CD4-positive, alpha-beta T cell treated with Interleukin-17A for 4 hours (primary cell): ENCODE measurements around the gene FBXL3.

ENCODE experiments used
- DNase-seq: peaks from one replicate; pipeline ENCODE4 v3.0.0-alpha.2; 2020; ENCODE audit warnings: mixed read lengths

FBXL3 gene, protein sequence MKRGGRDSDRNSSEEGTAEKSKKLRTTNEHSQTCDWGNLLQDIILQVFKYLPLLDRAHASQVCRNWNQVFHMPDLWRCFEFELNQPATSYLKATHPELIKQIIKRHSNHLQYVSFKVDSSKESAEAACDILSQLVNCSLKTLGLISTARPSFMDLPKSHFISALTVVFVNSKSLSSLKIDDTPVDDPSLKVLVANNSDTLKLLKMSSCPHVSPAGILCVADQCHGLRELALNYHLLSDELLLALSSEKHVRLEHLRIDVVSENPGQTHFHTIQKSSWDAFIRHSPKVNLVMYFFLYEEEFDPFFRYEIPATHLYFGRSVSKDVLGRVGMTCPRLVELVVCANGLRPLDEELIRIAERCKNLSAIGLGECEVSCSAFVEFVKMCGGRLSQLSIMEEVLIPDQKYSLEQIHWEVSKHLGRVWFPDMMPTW

DNA sequence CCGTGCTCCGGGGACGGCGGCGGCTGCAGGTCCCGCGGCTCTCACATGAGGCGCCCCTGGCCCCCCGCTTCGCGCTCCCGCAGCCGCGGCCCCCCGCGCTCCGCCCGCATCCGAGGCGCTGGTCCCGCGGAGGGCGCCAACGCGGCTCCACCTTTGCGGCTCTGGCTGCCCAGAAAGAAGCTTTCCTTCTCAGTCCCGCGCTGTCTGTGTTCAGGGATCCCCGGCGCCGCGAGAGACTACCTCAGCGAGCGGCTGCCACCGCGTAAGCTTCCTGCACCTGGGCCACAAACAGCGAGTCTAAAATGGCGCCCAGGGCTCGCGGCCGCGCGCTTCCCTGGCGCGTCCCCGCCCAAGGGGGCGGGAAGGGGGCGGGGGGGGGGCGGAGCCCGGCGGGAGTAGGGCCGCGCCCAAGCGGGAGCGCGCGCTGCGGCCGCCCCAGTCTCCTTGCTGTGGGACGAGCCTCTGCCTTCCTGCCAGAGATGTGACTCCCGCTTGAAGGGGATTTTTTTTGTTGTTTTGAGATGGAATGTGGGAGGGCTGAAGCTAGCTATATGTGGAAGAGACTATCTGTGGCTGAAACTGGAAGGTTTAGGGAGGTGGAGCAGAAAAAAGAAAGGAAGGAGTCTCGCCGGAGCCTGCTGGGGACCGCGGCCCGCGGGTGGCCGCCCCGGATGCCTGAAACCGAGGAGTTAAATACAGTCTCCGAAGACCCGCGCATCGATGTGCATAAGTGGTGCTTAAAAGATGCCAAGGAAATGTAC lies at the start of gene FBXL3:
Gene FBXL3, minus strand, starts transcription at position 299 of the 761 bp plus-strand sequence. CDS start 5,299 bp downstream, outside the sequence.
- DNase-seq: peak; percentile 92

DNA sequence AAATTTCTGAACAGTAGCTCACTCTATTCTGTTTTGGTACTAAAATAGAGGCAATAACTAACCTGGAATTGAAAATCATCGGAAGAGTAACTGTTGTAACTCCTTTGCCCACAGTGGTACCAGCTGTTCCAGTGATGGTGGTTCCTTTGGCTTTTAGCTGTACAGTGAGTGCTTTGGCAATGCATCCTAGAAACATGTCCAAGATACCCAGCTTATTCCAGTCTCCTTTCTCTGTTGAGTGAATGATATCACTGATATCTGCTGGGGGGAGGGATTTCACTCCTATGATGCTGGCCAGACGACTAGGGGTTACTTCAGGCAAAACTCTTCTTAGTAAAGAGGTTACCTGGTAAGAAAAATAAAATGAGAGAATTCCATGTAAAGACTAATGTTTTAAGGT lies 40.6 kb upstream of the FBXL3 start:
- DNase-seq: no peak

DNA sequence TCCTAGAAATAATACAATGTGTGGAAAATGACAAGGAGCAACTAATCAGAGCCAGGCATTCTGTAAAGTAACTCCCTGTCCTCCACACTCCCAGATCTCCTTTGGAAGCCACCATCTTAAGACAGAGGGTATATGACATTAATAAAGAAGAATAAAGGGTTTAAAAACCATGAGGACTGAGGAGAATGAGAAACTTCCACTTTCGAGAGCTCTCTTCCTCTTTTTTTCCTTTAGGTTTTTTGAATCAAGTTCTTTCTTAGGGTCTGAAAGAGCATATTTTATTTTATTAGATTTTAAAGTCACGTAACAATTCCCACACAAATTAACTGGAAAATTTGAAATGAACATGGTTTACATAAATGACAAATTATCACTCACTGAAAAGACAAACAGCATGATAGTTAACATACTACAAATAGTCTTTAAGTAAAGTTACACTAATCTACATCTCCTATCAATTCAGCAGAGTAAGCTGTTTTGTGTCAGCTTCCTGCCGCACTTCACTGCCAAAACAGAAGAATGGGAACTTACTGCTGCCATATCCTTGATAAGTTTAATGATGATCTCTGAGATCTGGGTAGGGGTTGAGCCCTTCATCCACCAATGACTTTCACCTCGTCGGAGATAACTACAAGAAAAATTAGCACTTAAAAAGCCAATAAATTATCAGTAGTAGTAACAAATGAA lies 38.6 kb upstream of the FBXL3 start:
- no peak for DNase-seq

DNA sequence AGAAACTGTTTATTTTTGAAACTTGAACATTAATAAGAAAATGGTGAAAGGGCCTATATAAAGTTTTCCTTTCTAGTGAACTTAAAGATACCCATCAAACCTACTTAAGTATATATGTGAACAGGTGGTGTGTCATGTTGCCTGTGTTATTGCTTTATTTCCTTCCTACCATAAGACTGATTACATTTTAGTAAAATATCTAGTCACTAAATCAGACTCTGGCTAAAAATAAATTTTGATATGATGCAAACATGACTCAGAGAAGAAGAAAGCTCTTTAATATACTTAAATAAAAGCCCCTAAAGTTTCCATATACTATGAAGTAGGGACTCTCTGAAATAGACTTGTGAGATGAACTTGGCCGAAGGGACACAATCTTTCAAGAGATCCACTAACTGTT lies 35.1 kb upstream of the FBXL3 start:
- DNase-seq: no peak

DNA sequence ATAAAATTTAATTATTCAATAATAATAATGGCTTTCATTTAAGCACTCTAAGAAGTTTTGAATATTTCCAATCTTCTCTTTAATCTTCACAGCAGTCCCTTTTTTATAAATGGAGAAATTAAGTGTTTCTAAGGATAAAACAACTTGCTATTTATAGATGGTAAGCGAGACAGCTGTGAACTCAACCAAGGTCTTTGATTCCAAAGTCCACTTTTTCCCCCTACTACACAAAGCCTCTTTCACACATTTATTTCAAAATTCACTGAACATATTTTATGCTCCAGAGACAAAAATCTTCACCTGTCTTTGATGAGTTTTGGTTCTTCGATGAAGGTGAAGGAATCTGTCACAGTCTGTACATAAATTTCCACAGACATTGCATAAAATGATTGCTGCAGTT lies 34.4 kb upstream of the FBXL3 start:
- DNase-seq: no peak

DNA sequence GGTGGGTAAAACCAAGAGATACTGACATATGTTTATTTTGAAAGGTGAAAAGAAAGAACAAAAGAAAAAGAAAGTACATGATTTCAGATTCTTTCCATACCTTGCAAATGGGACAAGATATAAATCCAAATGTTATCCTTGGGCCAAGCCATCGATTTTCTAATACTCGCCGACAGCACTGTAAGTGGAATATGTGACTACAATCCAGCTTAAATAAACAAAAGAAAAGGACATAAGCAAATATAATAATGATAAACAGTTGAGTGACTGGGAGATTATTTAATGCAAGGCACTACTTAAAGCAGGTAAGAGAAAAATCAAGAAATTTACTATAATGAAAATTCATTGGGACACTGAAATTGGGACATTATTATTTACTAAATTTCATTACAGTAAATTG lies 29.9 kb upstream of the FBXL3 start:
- DNase-seq: no peak

DNA sequence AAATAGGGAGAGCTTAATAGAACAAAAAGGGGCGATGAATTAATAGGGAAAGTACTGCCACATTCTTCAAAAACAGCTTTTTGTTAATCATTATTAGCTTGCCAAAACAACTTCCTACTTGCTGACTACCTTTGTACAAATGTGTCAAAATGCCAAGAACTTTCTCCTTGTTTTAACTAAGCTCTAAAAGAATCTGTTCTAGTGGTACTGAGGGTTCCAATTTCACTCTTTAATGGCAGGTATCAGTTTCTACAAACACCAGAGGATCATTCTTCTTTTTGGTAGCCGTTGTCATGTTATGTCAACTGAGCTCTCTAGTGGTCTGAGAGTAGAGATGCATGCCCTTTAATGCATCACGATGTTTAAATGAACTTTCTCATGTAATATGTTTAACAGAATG lies 29.4 kb upstream of the FBXL3 start:
- DNase-seq: no peak

DNA sequence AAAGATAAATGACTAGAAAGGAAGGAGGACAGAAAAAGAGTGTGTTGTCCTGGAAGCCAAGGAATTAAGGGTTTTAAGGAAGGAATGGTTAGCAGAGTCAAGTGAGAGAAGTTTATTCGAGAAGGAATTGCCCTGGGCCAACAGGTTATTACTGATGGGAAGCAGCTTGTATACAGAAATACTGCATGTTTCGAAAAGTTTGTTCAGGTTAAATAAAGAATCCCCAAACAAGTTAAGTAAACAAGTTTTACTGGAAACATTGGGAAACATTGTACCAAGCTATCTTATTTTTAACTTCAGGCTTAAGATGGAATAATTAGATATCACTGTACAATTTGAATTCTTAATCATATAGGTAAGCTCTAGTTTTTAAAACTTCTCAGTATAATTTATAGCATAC lies 28.2 kb upstream of the FBXL3 start:
- DNase-seq: no peak

DNA sequence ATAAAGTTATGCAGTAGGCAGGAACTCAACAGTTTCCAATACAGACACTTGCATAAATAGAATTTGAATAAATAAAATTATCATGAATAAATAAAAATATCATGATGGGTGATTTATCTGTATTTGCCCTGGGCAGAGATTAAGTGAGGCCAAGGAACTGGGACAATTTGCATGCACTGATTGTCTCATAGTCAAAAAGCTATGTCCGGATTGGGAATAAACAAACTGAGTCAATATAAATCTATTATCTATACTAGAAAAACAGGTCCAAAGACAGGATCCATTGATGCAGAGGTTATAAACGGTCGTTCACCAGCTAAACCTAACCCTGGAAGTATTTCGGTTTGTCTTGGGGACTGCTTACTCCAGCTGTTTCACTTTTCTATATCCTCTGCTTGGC lies 26.2 kb upstream of the FBXL3 start:
- no peak for DNase-seq

DNA sequence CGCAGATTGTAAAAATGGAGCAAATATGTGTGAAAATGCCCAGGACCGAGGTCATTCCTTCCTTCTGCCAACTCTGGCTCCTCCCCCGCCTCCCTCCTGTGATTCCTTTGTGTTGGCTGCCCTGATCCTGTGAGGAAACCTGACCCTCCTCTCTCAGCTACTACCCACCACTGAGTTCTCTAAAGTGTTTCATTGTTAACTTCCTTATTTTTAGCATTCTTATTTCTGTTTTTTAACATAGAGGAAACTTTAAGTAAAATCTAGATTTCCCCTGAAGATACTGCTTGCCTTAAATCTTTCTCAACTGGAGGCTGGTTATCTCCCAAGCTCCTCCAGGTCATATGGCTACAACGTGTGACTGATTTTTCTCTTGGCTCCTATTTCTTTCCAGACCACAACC lies 21.7 kb upstream of the FBXL3 start:
- DNase-seq: no peak

DNA sequence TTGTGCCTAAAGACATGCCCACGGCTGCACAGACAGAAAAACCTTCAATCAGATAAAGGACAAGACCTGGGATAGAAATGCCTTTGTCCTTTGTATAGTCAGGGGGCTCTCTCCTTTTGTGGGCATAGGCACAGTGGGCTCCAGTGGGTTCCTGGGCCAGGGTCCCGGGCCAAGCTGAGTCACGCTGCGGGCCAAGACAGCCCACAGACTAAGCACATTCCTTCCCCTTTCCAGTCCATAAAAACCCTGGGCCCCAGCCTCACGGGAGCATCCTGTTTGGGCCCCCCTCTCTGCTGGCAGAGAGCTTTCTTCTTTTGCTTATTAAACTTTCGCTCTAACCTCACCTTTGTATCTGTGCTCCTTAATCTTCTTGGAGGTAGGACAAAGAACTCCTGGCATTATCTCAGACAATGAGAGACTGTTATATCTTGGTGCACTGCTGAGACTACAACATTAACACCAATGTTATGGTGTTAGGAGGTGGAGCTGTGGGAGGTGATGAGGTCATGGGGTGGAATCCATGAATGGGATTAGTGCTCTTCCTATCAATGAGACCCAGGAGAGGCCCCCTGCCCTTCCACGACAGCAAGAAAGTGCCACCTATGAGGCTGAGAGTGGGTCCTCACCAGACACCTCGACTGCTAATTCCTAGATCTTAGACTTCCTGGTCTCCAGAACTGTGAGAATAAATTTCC lies 20.8 kb upstream of the FBXL3 start:
- no peak for DNase-seq

DNA sequence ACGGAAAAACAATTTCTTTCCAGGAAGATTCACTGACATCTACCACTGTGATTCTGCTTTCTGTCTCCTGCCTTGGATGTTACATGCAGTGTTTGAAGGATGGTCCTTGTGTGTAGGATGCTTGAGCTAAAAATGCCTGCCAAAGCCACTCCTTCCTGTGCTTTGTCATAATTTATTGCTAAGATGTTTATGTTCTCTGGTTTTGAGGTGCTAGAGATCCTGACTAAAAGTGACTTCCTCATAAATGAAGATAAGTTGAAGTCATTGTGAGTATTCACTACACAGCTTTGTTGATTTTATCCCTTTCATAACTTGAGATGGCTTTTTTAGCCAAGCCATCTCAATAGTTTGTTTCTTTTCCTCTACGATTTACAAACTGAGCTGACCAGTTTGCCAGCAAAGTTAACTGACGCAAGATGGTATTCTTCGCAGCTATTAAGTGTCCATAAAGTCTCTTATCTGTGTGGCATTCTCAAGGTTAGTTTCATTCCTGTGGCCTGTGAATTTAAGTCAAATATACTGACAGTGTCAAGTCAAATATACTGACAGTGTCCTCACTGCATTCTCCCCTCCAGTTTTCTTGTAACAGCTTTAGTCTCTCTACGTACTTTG lies 15.7 kb upstream of the FBXL3 start:
- no peak for DNase-seq

DNA sequence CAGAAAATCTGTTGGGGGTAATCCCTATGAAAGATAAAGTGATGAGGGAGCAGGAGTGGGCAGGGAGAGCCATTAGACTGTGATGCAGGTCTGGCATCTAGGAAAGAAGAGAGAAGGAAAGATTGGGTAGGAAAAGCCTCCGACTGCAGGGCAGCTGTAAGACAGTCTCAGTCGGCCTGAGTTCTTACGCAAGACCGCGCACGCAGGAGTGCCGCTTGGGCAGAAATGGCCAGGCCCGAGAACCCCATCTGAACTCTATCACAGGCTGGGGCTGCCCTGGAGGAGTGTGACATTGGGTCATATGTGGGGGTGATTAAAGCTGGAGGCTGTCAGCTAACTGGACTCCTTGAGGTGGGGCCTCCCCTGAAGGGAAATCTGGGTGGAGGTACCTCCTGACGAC lies 13.9 kb upstream of the FBXL3 start:
- DNase-seq: no peak

DNA sequence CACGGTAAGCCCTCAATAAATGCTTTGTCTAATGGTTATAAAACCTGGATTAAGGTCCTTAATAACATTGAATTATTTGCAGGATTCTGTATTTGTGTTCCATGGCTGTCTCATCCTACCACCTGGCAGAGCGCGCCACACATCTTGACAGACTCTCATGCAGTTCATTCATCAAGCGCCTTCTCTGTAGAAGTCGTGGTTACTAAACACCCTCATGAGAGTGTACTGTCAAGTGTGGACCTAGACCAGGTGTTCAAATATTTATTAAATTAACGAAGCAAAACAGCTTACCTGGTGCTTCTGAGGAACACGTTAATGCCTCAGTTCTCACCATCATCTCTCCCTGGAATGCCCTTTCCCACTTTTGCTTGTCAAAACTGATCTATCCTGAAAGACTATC lies 13.1 kb upstream of the FBXL3 start:
- no peak for DNase-seq

DNA sequence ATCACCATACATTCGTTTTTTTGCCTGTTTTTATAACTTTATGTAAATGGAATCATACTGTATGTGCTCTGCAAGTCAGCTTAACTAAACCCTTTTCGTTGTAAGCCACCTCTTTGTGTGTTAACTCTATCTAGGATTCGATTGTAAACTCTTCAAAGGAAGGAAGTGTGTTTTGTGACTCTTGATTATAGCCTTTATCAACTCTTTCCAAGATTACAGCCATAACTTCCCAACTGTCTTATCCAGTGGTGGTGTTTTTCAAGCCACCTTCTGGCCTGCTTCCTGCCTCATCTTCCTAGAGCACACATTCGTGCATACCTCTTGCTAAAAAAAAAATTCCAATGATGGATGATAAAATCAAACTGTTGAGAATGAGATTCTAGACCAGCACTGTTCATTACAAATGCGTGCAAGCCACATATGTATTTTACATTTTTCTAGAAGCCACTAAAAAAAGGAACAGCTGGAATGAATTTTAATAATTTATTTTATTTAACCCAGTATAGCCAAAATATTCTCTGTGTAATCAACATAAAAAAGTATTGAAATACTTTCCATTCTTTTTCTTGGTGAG lies 12.0 kb upstream of the FBXL3 start:
- no peak for DNase-seq

DNA sequence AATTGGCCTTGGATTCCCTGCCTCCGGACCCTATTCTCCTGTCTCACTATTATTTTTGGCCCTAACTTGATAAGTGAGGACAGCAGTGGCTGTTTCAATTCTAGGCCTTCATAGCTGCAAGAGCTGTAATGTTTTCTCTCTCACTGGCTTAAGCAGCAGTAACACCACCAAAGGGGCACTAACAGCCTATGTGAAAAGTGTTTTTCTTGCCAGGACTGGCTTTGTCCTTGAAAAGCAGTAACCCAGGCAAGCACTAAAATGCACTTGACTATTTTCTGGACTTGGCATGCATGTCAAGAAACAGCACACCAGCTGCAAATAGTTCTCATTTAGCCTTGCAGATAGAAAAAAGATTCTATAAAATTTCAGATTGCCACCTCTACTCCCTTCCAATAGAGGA lies 9.3 kb upstream of the FBXL3 start:
- no peak for DNase-seq

DNA sequence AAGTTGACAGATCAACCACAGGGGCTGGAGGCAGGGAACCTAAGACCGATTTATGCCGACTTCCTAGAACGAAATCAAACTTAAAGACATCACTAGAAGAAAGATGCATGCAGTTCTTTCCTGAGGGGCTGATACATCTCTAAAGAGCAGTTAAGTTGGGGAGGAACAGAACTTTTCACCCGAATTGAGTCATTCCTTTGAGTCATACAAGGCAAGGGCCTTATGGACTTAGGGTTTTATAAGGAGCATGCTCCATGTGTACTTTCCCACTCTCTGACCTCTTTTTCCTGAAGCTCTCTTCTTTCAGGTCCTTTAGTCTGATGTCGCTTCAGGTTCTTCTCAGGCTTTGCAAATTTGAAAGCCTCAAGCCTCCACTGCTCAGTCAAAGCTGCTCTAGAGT lies 7.9 kb upstream of the FBXL3 start:
- no peak for DNase-seq

DNA sequence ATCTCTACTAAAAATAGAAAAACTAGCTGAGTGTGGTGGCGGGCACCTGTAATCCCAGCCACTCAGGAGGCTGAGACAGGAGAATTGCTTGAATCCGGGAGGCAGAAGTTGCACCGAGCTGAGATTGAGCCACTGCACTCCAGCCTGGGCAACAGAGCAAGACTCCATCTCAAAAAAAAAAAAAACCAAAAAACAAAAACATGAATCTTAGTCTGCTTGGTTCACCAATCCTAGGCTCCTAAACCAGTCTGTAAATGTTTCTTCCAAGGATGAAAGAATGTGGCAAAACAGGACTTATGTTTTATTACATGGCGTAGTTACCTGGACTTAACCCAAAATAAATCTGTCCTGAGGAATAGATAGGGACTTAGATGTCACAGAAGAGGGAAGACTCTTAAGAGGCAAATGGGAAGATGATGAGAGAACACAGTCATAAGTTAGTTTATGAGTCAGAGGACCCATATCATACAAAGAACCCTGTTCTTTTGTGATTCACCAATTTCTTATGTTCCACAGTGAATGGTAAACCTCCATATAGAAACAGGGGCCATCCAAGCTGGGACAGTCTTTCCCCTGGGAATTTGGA lies 6.9 kb upstream of the FBXL3 start:
- no peak for DNase-seq

DNA sequence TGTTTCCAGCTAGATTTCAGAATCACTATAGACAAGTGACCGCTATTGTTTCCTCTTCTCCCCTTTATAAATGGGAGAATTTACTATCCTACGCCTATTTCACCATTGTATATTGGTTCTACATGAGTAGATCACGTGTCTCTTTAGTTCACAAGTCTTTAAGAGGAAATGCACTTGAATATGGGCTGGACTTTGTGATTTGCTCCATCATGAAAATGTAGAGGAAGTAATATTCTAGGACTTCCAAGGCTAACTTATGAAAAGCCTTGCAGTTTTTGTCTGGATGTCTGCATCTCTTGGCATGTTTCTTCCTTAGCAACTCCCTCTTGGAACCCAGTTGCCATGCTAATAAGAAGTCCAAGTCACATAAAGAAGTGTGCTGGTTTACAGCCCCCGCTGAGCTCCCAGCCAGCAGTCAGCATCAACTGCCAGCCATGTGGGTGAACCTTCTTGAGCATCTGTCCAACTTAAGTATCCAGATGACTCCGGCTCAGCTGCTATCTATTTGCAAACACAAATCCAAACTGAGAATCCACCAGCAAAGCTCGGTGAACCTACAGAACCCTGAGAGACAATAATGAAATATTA lies 4.8 kb upstream of the FBXL3 start:
- DNase-seq: no peak

DNA sequence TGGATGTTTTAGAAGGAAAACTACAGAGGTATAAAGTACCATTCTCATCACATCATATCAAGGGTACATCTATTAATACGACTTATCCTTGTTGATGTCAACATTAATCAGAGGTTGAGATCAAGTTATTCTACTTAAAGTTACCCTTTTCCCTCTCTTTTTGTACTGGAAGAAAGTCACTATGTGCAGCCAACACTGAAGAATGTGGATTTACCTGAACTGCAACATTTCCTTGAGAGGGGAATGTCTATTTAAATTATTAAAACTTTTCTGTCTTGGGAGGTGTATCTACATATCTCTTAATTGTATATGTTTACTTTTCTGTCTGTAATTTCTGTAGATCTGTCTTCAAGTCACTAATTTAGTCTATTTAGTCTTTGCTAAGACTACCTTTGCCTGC lies 2.5 kb upstream of the FBXL3 start:
- DNase-seq: no peak

DNA sequence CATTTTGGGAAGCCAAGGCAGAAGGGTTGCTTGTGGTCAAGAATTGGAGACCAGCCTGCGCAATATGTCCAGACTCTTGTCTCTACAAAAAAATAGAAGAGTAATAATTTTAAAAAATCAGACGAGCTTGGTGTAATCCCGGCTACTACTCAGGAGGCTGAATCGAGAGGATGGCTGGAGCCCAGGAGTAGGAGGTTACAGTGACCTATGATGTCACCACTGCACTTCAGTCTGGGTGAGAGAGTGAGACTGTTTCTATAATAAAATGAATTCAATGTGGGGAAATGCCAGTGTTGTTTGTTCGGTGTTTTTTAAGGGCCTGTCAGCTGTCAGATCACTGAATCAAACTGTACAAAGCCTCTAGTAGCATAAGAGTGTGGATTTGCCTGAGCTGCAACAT lies 1.2 kb upstream of the FBXL3 start:
- no peak for DNase-seq
